Spleen (tissue), 7 donors: ENCODE measurements around the gene LEFTY2.

Source experiments
- POLR2A ChIP-seq, 3 donors: fragments of 450-650 bp; IDR thresholded peaks; one replicate each; pipeline ENCODE4 v1.5.1; 2017; ENCODE audit warnings: antibody characterized with exemption in 3 of 3, mild to moderate bottlenecking in 1 of 3
- POLR2AphosphoS5 ChIP-seq, 3 donors: sonication (generic); formaldehyde crosslinking; IDR thresholded peaks; one replicate each; pipeline ENCODE4 v1.5.1; 2017; ENCODE audit warnings: antibody characterized with exemption in 3 of 3
- TF ChIP-seq, protein P1 (sequence below), 11 experiments: fragments of 200-600 bp in 7 of 11; fragments of 450-650 bp in 4 of 11; sonication (generic) in 4 of 11; IDR thresholded peaks in 8 of 11; conservative IDR thresholded peaks in 3 of 11; 1 replicate in 7 of 11; 2 replicates in 4 of 11; pipeline versions ENCODE4 v1.4.0 to v1.8.0; 2016 to 2021; ENCODE audit warnings: antibody characterized with exemption in 11 of 11, inconsistent platforms in 4 of 11, mild to moderate bottlenecking in 1 of 11
- donor health status: DM: no; HTN: no; CAD: no; lungs with moderate emphysema.
- donor health status: DM: no; HTN: no; CAD: no.
- donor health status: DM: no; HTN: no; CAD: no.

DNA sequence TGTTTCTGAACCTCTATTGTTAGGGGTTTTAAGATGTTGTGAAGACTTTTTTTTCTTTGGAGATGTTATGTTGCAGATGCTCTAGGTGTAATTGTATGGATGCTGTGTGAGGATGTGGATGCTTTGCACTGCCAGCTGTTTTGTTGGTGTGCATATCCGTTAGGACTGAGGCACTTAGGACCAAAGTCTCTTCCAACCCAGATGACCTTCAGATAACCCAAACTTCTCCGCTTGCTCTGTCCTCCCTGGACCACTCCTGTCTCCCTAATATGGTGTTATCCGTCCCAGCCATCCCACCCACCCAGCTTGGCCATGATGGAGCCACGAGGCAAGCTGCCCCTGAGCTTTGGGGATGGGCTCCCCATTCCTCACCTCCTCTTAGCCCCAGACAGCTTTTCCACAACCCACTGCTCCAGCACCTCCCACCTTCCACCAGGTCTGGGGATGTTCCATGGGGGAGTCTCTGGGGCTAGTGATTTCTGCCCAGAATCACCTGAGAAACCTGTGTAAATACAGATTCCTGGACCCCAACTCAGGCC lies 5.1 kb upstream of the LEFTY2 start:
- TF ChIP-seq, protein P1, sequence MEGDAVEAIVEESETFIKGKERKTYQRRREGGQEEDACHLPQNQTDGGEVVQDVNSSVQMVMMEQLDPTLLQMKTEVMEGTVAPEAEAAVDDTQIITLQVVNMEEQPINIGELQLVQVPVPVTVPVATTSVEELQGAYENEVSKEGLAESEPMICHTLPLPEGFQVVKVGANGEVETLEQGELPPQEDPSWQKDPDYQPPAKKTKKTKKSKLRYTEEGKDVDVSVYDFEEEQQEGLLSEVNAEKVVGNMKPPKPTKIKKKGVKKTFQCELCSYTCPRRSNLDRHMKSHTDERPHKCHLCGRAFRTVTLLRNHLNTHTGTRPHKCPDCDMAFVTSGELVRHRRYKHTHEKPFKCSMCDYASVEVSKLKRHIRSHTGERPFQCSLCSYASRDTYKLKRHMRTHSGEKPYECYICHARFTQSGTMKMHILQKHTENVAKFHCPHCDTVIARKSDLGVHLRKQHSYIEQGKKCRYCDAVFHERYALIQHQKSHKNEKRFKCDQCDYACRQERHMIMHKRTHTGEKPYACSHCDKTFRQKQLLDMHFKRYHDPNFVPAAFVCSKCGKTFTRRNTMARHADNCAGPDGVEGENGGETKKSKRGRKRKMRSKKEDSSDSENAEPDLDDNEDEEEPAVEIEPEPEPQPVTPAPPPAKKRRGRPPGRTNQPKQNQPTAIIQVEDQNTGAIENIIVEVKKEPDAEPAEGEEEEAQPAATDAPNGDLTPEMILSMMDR (IDR thresholded peaks at IDR 0.05 in 8 of 11, conservative IDR thresholded peaks at IDR 0.05 in 3 of 11), result no peak
- TF ChIP-seq POLR2A (IDR thresholded peaks at IDR 0.05) (no peak), POLR2AphosphoS5 (IDR thresholded peaks at IDR 0.05) (no peak)
